H1 (cell line): ENCODE measurements around the gene CHD1. TPM values are rescaled to one million over a fixed set of nuclear protein-coding genes. Genes with fewer than 3 reads are reported as not detected.

Source experiments
- CTCF ChIA-PET: fragments of 300-600 bp; sonication (Branson Sonifier 250); formaldehyde crosslinking; loops from one replicate; lab custom pipeline; 2021; ENCODE audit not compliant: partially characterized antibody; lab: Charles Lee
- POLR2A ChIA-PET: fragments of 300-600 bp; sonication (Branson Sonifier 250); formaldehyde crosslinking; loops from one replicate; lab custom pipeline; 2021; ENCODE audit warnings: inconsistent platforms; ENCODE audit not compliant: partially characterized antibody; lab: Charles Lee
- DNase-seq, 2 experiments: peaks; one replicate each; pipeline versions ENCODE4 v3.0.0 to v3.0.0-alpha.2; 2010 to 2022; ENCODE audit warnings: low spot score in 2 of 2, low read depth in 1 of 2, mixed read lengths in 1 of 2
- FAIRE-seq: peaks from 2 replicates; lab custom pipeline; 2011; peaks lifted over from hg19 to GRCh38; lab: Jason Lieb, UNC
- H2AFZ ChIP-seq: 2 replicates; pipeline ENCODE4 v1.8.1; 2012; ENCODE audit warnings: low read length, inconsistent platforms
- H2AK5ac ChIP-seq: 2 replicates; pipeline ENCODE4 v1.6.1; 2013; ENCODE audit warnings: low read depth, low read length
- H2BK120ac ChIP-seq: replicated peaks from 2 replicates; pipeline ENCODE3; 2013; ENCODE audit warnings: low read depth, low read length, inconsistent platforms
- H2BK12ac ChIP-seq: 2 replicates; pipeline ENCODE4 v1.6.1; 2013; ENCODE audit warnings: low read depth, low read length
- H2BK15ac ChIP-seq: 2 replicates; pipeline ENCODE4 v1.6.1; 2013; ENCODE audit warnings: low read length
- H2BK20ac ChIP-seq: 2 replicates; pipeline ENCODE4 v1.6.1; 2013; ENCODE audit warnings: low read length
- H2BK5ac ChIP-seq: 2 replicates; pipeline ENCODE4 v1.6.1; 2013; ENCODE audit warnings: low read depth, low read length
- H3K14ac ChIP-seq: 2 replicates; pipeline ENCODE4 v1.6.1; 2013; ENCODE audit warnings: inconsistent platforms; ENCODE audit not compliant: insufficient read length
- H3K18ac ChIP-seq: 2 replicates; pipeline ENCODE4 v1.6.1; 2013; ENCODE audit warnings: low read length; ENCODE audit errors: extremely low read depth
- H3K23ac ChIP-seq: 2 replicates; pipeline ENCODE4 v1.6.1; 2013; ENCODE audit warnings: inconsistent platforms; ENCODE audit not compliant: insufficient read length
- H3K23me2 ChIP-seq: 2 replicates; pipeline ENCODE4 v1.6.1; 2013; ENCODE audit warnings: low read depth, low read length
- H3K27ac ChIP-seq: 2 replicates; pipeline ENCODE4 v1.6.1; 2011; ENCODE audit warnings: low read depth, low read length, inconsistent platforms
- H3K27me3 ChIP-seq, 4 experiments: replicated peaks in 1 of 4; 1 replicate in 1 of 4; 2 replicates in 3 of 4; pipeline versions ENCODE4 v1.6.1 to v1.8.1; 2011 to 2013; ENCODE audit warnings: low read length in 3 of 4, mild to moderate bottlenecking in 3 of 4, inconsistent platforms in 2 of 4, mixed read lengths in 2 of 4, moderate library complexity in 1 of 4; ENCODE audit not compliant: control insufficient read depth in 3 of 4, insufficient read depth in 3 of 4; ENCODE audit errors: extremely low read depth in 1 of 4
- H3K36me3 ChIP-seq, 4 experiments: 2 replicates each; pipeline versions ENCODE4 v1.6.1 to v1.8.1; 2011 to 2013; ENCODE audit warnings: mild to moderate bottlenecking in 4 of 4, low read length in 3 of 4, moderate library complexity in 2 of 4, control low read depth in 1 of 4, inconsistent platforms in 1 of 4; ENCODE audit not compliant: insufficient read depth in 4 of 4, control insufficient read depth in 2 of 4
- H3K4ac ChIP-seq: replicated peaks from 2 replicates; pipeline ENCODE3; 2013; ENCODE audit warnings: low read length, low read depth, mixed read lengths, inconsistent platforms; ENCODE audit not compliant: insufficient read length
- H3K4me1 ChIP-seq, 4 experiments: replicated peaks in 1 of 4; 1 replicate in 1 of 4; 2 replicates in 3 of 4; pipeline versions ENCODE4 v1.6.1 to v1.8.1; 2011 to 2013; ENCODE audit warnings: low read length in 3 of 4, inconsistent platforms in 2 of 4, mixed read lengths in 1 of 4; ENCODE audit not compliant: insufficient read depth in 4 of 4, control insufficient read depth in 3 of 4
- H3K4me2 ChIP-seq, 2 experiments: 2 replicates each; pipeline versions ENCODE4 v1.6.1 to v1.8.1; 2011 to 2013; ENCODE audit warnings: low read depth in 2 of 2, low read length in 2 of 2, control low read depth in 1 of 2, inconsistent platforms in 1 of 2, mild to moderate bottlenecking in 1 of 2; ENCODE audit not compliant: insufficient read depth in 1 of 2
- H3K4me3 ChIP-seq, 4 experiments: fragments of 200-600, 300-600 bp in 1 of 4; sonication (generic), shearing (Covaris generic), sonication (Bioruptor Twin) in 1 of 4; 2 replicates each; pipeline versions ENCODE4 v1.5.1 to v1.8.1; 2011 to 2016; ENCODE audit warnings: low read length in 4 of 4, low read depth in 3 of 4, control low read depth in 2 of 4, inconsistent platforms in 2 of 4, mild to moderate bottlenecking in 2 of 4, mixed read lengths in 1 of 4, moderate library complexity in 1 of 4; ENCODE audit not compliant: insufficient read depth in 2 of 4; ENCODE audit errors: extremely low read depth in 1 of 4
- H3K56ac ChIP-seq: replicated peaks from 2 replicates; pipeline ENCODE3; 2013; ENCODE audit warnings: low read depth, mild to moderate bottlenecking, mixed read lengths, low read length, inconsistent platforms; ENCODE audit not compliant: insufficient read length
- H3K79me1 ChIP-seq: 2 replicates; pipeline ENCODE4 v1.6.1; 2013; ENCODE audit warnings: low read depth, low read length, control low read depth
- H3K79me2 ChIP-seq, 2 experiments: 2 replicates each; pipeline versions ENCODE4 v1.6.1 to v1.8.1; 2012 to 2013; ENCODE audit warnings: low read length in 2 of 2, mild to moderate bottlenecking in 2 of 2, inconsistent platforms in 1 of 2; ENCODE audit not compliant: insufficient read depth in 2 of 2, control insufficient read depth in 1 of 2
- H3K9ac ChIP-seq, 4 experiments: replicated peaks in 1 of 4; 1 replicate in 1 of 4; 2 replicates in 3 of 4; pipeline versions ENCODE4 v1.6.1 to v1.8.1; 2011 to 2013; ENCODE audit warnings: low read depth in 3 of 4, low read length in 3 of 4, control low read depth in 2 of 4, mild to moderate bottlenecking in 2 of 4, moderate library complexity in 2 of 4, inconsistent platforms in 1 of 4; ENCODE audit errors: extremely low read depth in 1 of 4
- H3K9me3 ChIP-seq, 2 experiments: 2 replicates each; pipeline versions ENCODE4 v1.6.1 to v1.8.1; 2012 to 2013; ENCODE audit warnings: mild to moderate bottlenecking in 2 of 2, moderate library complexity in 2 of 2, control low read depth in 1 of 2, inconsistent platforms in 1 of 2, low read depth in 1 of 2, low read length in 1 of 2, mixed read lengths in 1 of 2; ENCODE audit not compliant: insufficient read depth in 2 of 2
- H4K20me1 ChIP-seq, 2 experiments: replicated peaks in 1 of 2; 2 replicates each; pipeline versions ENCODE3 to v1.8.1; 2011 to 2013; ENCODE audit warnings: inconsistent platforms in 2 of 2, low read length in 2 of 2, mild to moderate bottlenecking in 1 of 2; ENCODE audit not compliant: insufficient read depth in 2 of 2, control insufficient read depth in 1 of 2
- H4K5ac ChIP-seq: 2 replicates; pipeline ENCODE4 v1.6.1; 2013; ENCODE audit warnings: low read length, low read depth, mixed read lengths, inconsistent platforms; ENCODE audit not compliant: insufficient read length
- H4K8ac ChIP-seq: 2 replicates; pipeline ENCODE4 v1.8.0; 2013; ENCODE audit warnings: mild to moderate bottlenecking, moderate library complexity, low read length, inconsistent platforms; ENCODE audit not compliant: insufficient read depth; ENCODE audit errors: extremely low read depth
- H4K91ac ChIP-seq: replicated peaks from 2 replicates; pipeline ENCODE3; 2013; ENCODE audit warnings: low read length, mixed read lengths, inconsistent platforms; ENCODE audit not compliant: insufficient read length
- CHD1 ChIP-seq: IDR thresholded peaks from 2 replicates; pipeline ENCODE4 v1.6.1; 2012; ENCODE audit warnings: low read depth, low read length, improper control_type of control experiment
- CHD2 ChIP-seq: IDR thresholded peaks from 2 replicates; pipeline ENCODE4 v1.6.1; 2012; ENCODE audit warnings: low read length, improper control_type of control experiment
- HDAC6 ChIP-seq: IDR thresholded peaks from one replicate; pipeline ENCODE4 v1.7.1; 2012; ENCODE audit warnings: low read depth, mild to moderate bottlenecking, inconsistent platforms, low read length, moderate library complexity
- MAFK ChIP-seq: IDR thresholded peaks from 2 replicates; pipeline ENCODE4 v1.6.1; 2012; ENCODE audit warnings: low read depth, mild to moderate bottlenecking, improper control_type of control experiment, low read length
- NANOG ChIP-seq: IDR thresholded peaks from 2 replicates; pipeline ENCODE4 v1.6.1; 2011; ENCODE audit warnings: low read length, low read depth, mild to moderate bottlenecking, inconsistent platforms; ENCODE audit not compliant: insufficient read depth, poor library complexity, severe bottlenecking
- POU5F1 ChIP-seq: IDR thresholded peaks from 2 replicates; pipeline ENCODE4 v1.6.1; 2011; ENCODE audit warnings: low read depth, mild to moderate bottlenecking, low read length, moderate library complexity
- SIX5 ChIP-seq: IDR thresholded peaks from 2 replicates; pipeline ENCODE4 v1.6.1; 2011; ENCODE audit warnings: mild to moderate bottlenecking, low read depth, low read length
- TCF12 ChIP-seq: IDR thresholded peaks from 2 replicates; pipeline ENCODE4 v1.6.1; 2011; ENCODE audit warnings: low read depth, mild to moderate bottlenecking, low read length
- USF2 ChIP-seq: IDR thresholded peaks from 2 replicates; pipeline ENCODE4 v1.6.1; 2011; ENCODE audit warnings: low read length, improper control_type of control experiment
- WGBS, 2 experiments: shearing (Covaris generic) in 1 of 2; methylation state at CpG; one replicate each; pipeline versions ENCODE4 v1.1.6 to v1.1.7; 2013 to 2015; ENCODE audit warnings: low lambda C conversion rate in 2 of 2, mixed read lengths in 2 of 2, inconsistent platforms in 1 of 2, low coverage in 1 of 2, missing lambda C conversion rate in 1 of 2; ENCODE audit not compliant: insufficient replicate concordance in 2 of 2, insufficient coverage in 1 of 2, insufficient read length in 1 of 2; ENCODE audit errors: extremely low coverage in 1 of 2, missing lambda C conversion rate in 1 of 2; 5-methylcytosine and 5-hydroxymethylcytosine counted together
- polyA plus RNA-seq, 7 experiments: library from polyadenylated mRNA; depleted of rRNA in 3 of 7; stranded (reverse) in 5 of 7; unstranded in 2 of 7; fragments of >200 nt in 5 of 7; fragments of 200-250 nt in 2 of 7; gene quantifications; 1 replicate in 5 of 7; 2 replicates in 1 of 7; 4 replicates in 1 of 7; pipeline versions ENCODE4 v1.2.1 to v1.2.3, GENCODE V29; 2011 to 2013; ENCODE audit warnings: missing spikeins in 2 of 7, mixed read lengths in 2 of 7
- total RNA-seq: library from RNA; stranded (reverse); fragmentation: NEBNext Ultra II Directional; extraction: Animal tissue kit (Norgen Biotek cat#: 25700); gene quantifications from 2 replicates; pipeline ENCODE4 v1.2.1, GENCODE V29; 2021

CHD1 gene
- total and polyA plus RNA-seq, 2 of the 8 experiments (the other 6 are each of a cell fraction or from before 2014, with no cell fraction given), result 15.6 to 53.0 TPM

DNA sequence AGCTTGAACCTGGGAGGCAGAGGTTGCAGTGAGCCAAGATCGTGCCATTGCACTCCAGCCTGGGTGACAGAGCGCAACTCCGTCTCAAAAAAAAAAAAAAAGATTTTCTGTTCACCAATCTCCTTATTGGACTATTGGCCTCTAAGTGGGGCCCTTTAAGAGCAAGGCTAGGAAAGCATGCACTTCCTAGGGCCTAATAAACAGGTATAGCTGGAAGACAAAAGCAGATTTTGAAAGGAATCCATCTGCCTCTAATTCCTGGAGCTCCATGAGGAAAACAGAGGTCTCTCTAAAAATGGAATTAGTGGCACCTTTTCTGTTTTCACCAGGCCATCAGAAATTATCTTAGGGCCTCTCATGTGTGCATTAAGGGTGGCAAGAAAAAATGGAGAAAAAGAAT lies 85.3 kb downstream of the CHD1 start:
- H3K36me3 ChIP-seq, result 0 out of 8 replicates have a peak, but pooled peaks cover 0 to 3% (median 0%) of the 10 kb centered on the region in 4 experiments
- H3K79me2 ChIP-seq, result no peaks in the 10 kb centered on the region
- H4K5ac ChIP-seq, result no peak overlapping the region
- no peaks in the 10 kb centered on the region for H3K4me1 ChIP-seq
- no peaks in the 10 kb centered on the region for H3K23me2 ChIP-seq
- no peak overlapping the region for H2AFZ ChIP-seq
- H3K56ac ChIP-seq, result no peak overlapping the region
- no peak overlapping the region for H3K27ac ChIP-seq
- no peak overlapping the region for H2BK15ac ChIP-seq
- no peak overlapping the region for H2AK5ac ChIP-seq
- no peak overlapping the region for H2BK20ac ChIP-seq
- no peak overlapping the region for H2BK5ac ChIP-seq
- no peak overlapping the region for H3K4ac ChIP-seq
- no peak for FAIRE-seq
- no peak overlapping the region for H4K8ac ChIP-seq
- H3K79me1 ChIP-seq, result no peaks in the 10 kb centered on the region
- TF ChIP-seq NANOG (no peak), SIX5 (no peak), MAFK (no peak), TCF12 (no peak), HDAC6 (no peak), USF2 (no peak), CHD2 (no peak), POU5F1 (no peak), CHD1 (no peak)
- TF ChIP-seq, all 59 proteins: peak for 0
- Histone ChIP-seq H3K4me3 (no peak overlapping the region), H2BK120ac (no peak overlapping the region), H2BK12ac (no peak overlapping the region), H3K23ac (no peak overlapping the region), H3K18ac (no peak overlapping the region), H4K91ac (no peak overlapping the region), H3K14ac (no peak overlapping the region), H3K4me2 (no peak overlapping the region), H3K9ac (no peak overlapping the region), H4K20me1 (no peaks in the 10 kb centered on the region), H3K9me3 (peaks cover 16 to 30% of the 10 kb centered on the region in 2 experiments), H3K27me3 (no peaks in the 10 kb centered on the region)
- DNase-seq, result no peak
- CTCF ChIA-PET, result interaction anchor here (0.6 to 1.5 kb wide), 2 partner anchors 17 to 148 kb away, joined by 3 to 5 read pairs; no protein-coding TSS in a partner anchor
- WGBS, 2 experiments, result 100% methylated on average over 2 of the region's 3 CpGs; no CpG with 5 or more reads in 1 of the 2 experiments
- POLR2A ChIA-PET, result interaction anchor here (0.6 to 1.3 kb wide), 3 partner anchors 9 to 79 kb away, joined by 3 to 4 read pairs (median 4); no protein-coding TSS in a partner anchor
